SK-N-SH (cell line): ENCODE data around the gene EDARADD. TPM values are rescaled to one million over a fixed set of nuclear protein-coding genes. Genes with fewer than 3 reads are reported as not detected.
A peak's percentile ranks its signal among the peaks of the same experiment; 100 is the strongest.

Experiments used
- CTCF ChIA-PET: fragments of 300-600, 350-600 bp; formaldehyde crosslinking; extraction: SDS; loops from one replicate; lab custom pipeline; 2021; lab: Yijun Ruan, JAX
- POLR2A ChIA-PET: fragments of 350-600 bp; sonication (Branson Sonifier 250); formaldehyde crosslinking; extraction: SDS; loops from one replicate; lab custom pipeline; 2020; ENCODE audit warnings: antibody characterized with exemption, inconsistent platforms; lab: Yijun Ruan, JAX
- DNase-seq: peaks from one replicate; pipeline ENCODE4 v3.0.0; 2012
- H2AFZ ChIP-seq: fragments of 200-600 bp; sonication (generic); 2 replicates; pipeline ENCODE4 v1.8.1; 2016; ENCODE audit warnings: antibody characterized with exemption, mild to moderate bottlenecking, low read depth
- H3F3A ChIP-seq: fragments of 200-600 bp; sonication (generic); replicated peaks from 2 replicates; pipeline ENCODE3; 2016; ENCODE audit warnings: antibody characterized with exemption, mild to moderate bottlenecking; ENCODE audit not compliant: insufficient read depth
- H3K27ac ChIP-seq, 2 experiments: fragments of 200-500 bp in 1 of 2; fragments of 200-600 bp in 1 of 2; sonication (Bioruptor generic) in 1 of 2; sonication (generic), shearing (Covaris generic) in 1 of 2; 2 replicates each; pipeline versions ENCODE4 v1.5.1 to v1.6.1; 2014 to 2016; ENCODE audit warnings: low read depth in 2 of 2, inconsistent platforms in 1 of 2, low read length in 1 of 2, mild to moderate bottlenecking in 1 of 2, mixed read lengths in 1 of 2
- H3K27me3 ChIP-seq: fragments of 200-600 bp; sonication (generic), shearing (Covaris generic); 2 replicates; pipeline ENCODE4 v1.6.1; 2016; ENCODE audit warnings: mixed run types; ENCODE audit not compliant: insufficient read depth
- H3K36me3 ChIP-seq, 2 experiments: fragments of 200-500 bp in 1 of 2; fragments of 200-600 bp in 1 of 2; sonication (Bioruptor generic) in 1 of 2; sonication (generic) in 1 of 2; replicated peaks in 1 of 2; 2 replicates each; pipeline versions ENCODE3 to v1.5.1; 2014 to 2016; ENCODE audit warnings: low read length in 1 of 2, mild to moderate bottlenecking in 1 of 2; ENCODE audit not compliant: insufficient read depth in 2 of 2, control insufficient read depth in 1 of 2
- H3K4me1 ChIP-seq, 2 experiments: fragments of 200-500 bp in 1 of 2; fragments of 200-600 bp in 1 of 2; sonication (Bioruptor generic) in 1 of 2; sonication (generic), shearing (Covaris generic) in 1 of 2; 2 replicates each; pipeline versions ENCODE4 v1.5.1 to v1.6.1; 2014 to 2016; ENCODE audit warnings: low read depth in 1 of 2, low read length in 1 of 2, mixed run types in 1 of 2; ENCODE audit not compliant: insufficient read depth in 2 of 2, control insufficient read depth in 1 of 2
- H3K4me2 ChIP-seq: fragments of 200-600 bp; sonication (generic), shearing (Covaris generic); 2 replicates; pipeline ENCODE4 v1.6.1; 2017; ENCODE audit warnings: mixed run types
- H3K4me3 ChIP-seq, 2 experiments: fragments of 200-500 bp in 1 of 2; fragments of 200-600 bp in 1 of 2; sonication (Bioruptor generic) in 1 of 2; sonication (generic), shearing (Covaris generic) in 1 of 2; 2 replicates each; pipeline versions ENCODE4 v1.5.1 to v1.8.1; 2014 to 2016; ENCODE audit warnings: low read depth in 2 of 2, inconsistent platforms in 1 of 2, low read length in 1 of 2, mild to moderate bottlenecking in 1 of 2, mixed read lengths in 1 of 2, moderate library complexity in 1 of 2
- H3K79me2 ChIP-seq: fragments of 200-600 bp; sonication (generic); 2 replicates; pipeline ENCODE4 v1.8.1; 2017; ENCODE audit warnings: mild to moderate bottlenecking; ENCODE audit not compliant: insufficient read depth
- H3K9ac ChIP-seq: fragments of 200-600 bp; sonication (generic); 2 replicates; pipeline ENCODE4 v1.6.1; 2017; ENCODE audit warnings: mixed run types
- H3K9me2 ChIP-seq: fragments of 200-600 bp; sonication (generic); 2 replicates; pipeline ENCODE4 v1.6.1; 2017; ENCODE audit warnings: mixed run types
- H3K9me3 ChIP-seq: fragments of 200-600 bp; sonication (generic); 2 replicates; pipeline ENCODE4 v1.6.1; 2017; ENCODE audit warnings: mixed run types, mild to moderate bottlenecking, moderate library complexity
- H4K20me1 ChIP-seq: fragments of 200-600 bp; sonication (generic); 2 replicates; pipeline ENCODE4 v1.6.1; 2017; ENCODE audit warnings: mild to moderate bottlenecking, mixed run types; ENCODE audit not compliant: insufficient read depth
- CHD2 ChIP-seq: fragments of 150-350 bp; IDR thresholded peaks from 2 replicates; pipeline ENCODE4 v1.6.1; 2018; ENCODE audit warnings: low read length; ENCODE audit not compliant: partially characterized antibody
- FOXJ3 ChIP-seq: sonication (generic); formaldehyde crosslinking; IDR thresholded peaks from 2 replicates; pipeline ENCODE4 v1.5.1; 2020; ENCODE audit warnings: mild to moderate bottlenecking, missing genetic modification reagents
- GATA2 ChIP-seq: sonication (generic); formaldehyde crosslinking; IDR thresholded peaks from 2 replicates; pipeline ENCODE4 v1.5.0; 2020; ENCODE audit warnings: mild to moderate bottlenecking, missing genetic modification reagents
- JUND ChIP-seq: IDR thresholded peaks from 2 replicates; pipeline ENCODE4 v1.4.0; 2012
- MXI1 ChIP-seq: IDR thresholded peaks from 2 replicates; pipeline ENCODE4 v1.6.1; 2012; ENCODE audit warnings: mild to moderate bottlenecking, low read depth, low read length, improper control_type of control experiment
- NRF1 ChIP-seq: IDR thresholded peaks from 2 replicates; pipeline ENCODE4 v1.6.1; 2012; ENCODE audit warnings: low read depth, mild to moderate bottlenecking, low read length
- RAD21 ChIP-seq: IDR thresholded peaks from 2 replicates; pipeline ENCODE4 v1.6.1; 2012; ENCODE audit warnings: mild to moderate bottlenecking, low read length
- SIN3A ChIP-seq: IDR thresholded peaks from 2 replicates; pipeline ENCODE4 v1.6.1; 2012; ENCODE audit warnings: low read depth, mild to moderate bottlenecking, low read length, moderate library complexity, borderline replicate concordance
- SMC3 ChIP-seq: IDR thresholded peaks from 2 replicates; pipeline ENCODE4 v1.6.1; 2012; ENCODE audit warnings: low read depth, low read length, improper control_type of control experiment
- TAF1 ChIP-seq: IDR thresholded peaks from 2 replicates; pipeline ENCODE4 v1.6.1; 2012; ENCODE audit warnings: low read depth, mild to moderate bottlenecking, low read length, moderate library complexity, borderline replicate concordance
- YY1 ChIP-seq: IDR thresholded peaks from 2 replicates; pipeline ENCODE4 v1.4.0; 2012; ENCODE audit warnings: low read depth, mild to moderate bottlenecking
- WGBS: methylation state at CpG from one replicate; pipeline ENCODE4 v1.1.6; 2017; ENCODE audit warnings: low lambda C conversion rate; 5-methylcytosine and 5-hydroxymethylcytosine counted together
- polyA plus RNA-seq, 3 experiments: library from polyadenylated mRNA; depleted of rRNA; stranded (reverse); fragments of >200 nt; gene quantifications; 2 replicates each; pipeline ENCODE4 v1.2.3, GENCODE V29; 2012
- TF ChIP-seq, protein P1 (sequence below): fragments of 200-600 bp; sonication (generic); IDR thresholded peaks from 2 replicates; pipeline ENCODE4 v1.6.1; 2017; ENCODE audit warnings: antibody characterized with exemption, mild to moderate bottlenecking, moderate library complexity
- TF ChIP-seq, protein P2 (sequence below): IDR thresholded peaks from 2 replicates; pipeline ENCODE4 v1.4.0; 2012; ENCODE audit warnings: low read depth

EDARADD gene
- polyA plus RNA-seq, 1 of the 3 experiments (the other 2 are of a cell fraction) = not detected

DNA sequence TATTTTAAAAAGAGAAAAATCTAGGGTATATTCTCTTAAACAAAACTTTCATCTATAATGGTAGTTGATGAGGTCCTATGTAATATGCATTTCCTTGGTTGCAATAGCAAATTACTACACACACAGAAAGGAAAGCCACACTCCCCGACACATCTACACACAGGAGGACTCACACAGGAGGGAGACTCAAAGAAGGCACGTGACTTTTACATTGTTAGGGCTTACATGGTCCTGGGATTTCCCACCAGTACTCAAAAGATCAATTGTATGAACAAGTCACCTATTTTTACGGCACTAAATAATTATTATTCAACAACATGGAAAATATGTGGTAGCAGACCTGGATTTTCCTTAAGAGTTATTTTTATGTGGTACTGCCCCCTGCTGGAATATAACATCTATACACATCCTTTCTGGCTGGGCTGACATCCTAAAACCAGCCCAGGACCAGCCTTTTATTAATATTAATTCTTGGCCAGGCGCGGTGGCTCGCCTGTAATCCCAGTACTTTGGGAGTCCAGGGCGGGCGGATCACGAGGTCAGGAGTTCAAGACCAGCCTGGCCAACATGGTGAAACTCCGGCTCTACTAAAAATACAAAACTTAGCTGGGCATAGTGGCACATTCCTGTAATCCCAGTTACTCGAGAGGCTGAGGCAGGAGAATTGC, 95.8 kb downstream of the EDARADD start:
- WGBS = 22% methylated on average over 11 of the region's 11 CpGs
- H3K27me3 ChIP-seq = no peaks in the 10 kb centered on the region
- TF ChIP-seq JUND = no peak
- 0 out of 2 replicates have a peak, but pooled peaks have one; percentile 5 for TF ChIP-seq NRF1
- no peak for TF ChIP-seq MXI1
- peak; percentile 81 for TF ChIP-seq RAD21
- TF ChIP-seq, protein P1, sequence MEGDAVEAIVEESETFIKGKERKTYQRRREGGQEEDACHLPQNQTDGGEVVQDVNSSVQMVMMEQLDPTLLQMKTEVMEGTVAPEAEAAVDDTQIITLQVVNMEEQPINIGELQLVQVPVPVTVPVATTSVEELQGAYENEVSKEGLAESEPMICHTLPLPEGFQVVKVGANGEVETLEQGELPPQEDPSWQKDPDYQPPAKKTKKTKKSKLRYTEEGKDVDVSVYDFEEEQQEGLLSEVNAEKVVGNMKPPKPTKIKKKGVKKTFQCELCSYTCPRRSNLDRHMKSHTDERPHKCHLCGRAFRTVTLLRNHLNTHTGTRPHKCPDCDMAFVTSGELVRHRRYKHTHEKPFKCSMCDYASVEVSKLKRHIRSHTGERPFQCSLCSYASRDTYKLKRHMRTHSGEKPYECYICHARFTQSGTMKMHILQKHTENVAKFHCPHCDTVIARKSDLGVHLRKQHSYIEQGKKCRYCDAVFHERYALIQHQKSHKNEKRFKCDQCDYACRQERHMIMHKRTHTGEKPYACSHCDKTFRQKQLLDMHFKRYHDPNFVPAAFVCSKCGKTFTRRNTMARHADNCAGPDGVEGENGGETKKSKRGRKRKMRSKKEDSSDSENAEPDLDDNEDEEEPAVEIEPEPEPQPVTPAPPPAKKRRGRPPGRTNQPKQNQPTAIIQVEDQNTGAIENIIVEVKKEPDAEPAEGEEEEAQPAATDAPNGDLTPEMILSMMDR = peak; percentile 73
- TF ChIP-seq TAF1 = no peak
- peak; percentile 65 for TF ChIP-seq SMC3
- TF ChIP-seq, all 33 proteins: peak for 4
- no peak overlapping the region for H3K4me3 ChIP-seq
- H3K27ac ChIP-seq = no peak overlapping the region
- ChIA-PET CTCF (interaction anchor here (0.7 to 3.8 kb wide), 12 partner anchors 9 to 395 kb away, joined by 3 to 34 read pairs (median 3); no protein-coding TSS in a partner anchor), POLR2A (no interaction called here)
- no peaks in the 10 kb centered on the region for H3K9me2 ChIP-seq
- H3F3A ChIP-seq = no peaks in the 10 kb centered on the region
- no peaks in the 10 kb centered on the region for H3K79me2 ChIP-seq
- peak; percentile 79 for DNase-seq
- no peaks in the 10 kb centered on the region for H4K20me1 ChIP-seq
- H3K9me3 ChIP-seq = no peaks in the 10 kb centered on the region
- H3K36me3 ChIP-seq = no peaks in the 10 kb centered on the region
- no peak overlapping the region for H2AFZ ChIP-seq
- H3K4me2 ChIP-seq = no peak overlapping the region
- H3K9ac ChIP-seq = no peak overlapping the region
- H3K4me1 ChIP-seq = no peaks in the 10 kb centered on the region

DNA sequence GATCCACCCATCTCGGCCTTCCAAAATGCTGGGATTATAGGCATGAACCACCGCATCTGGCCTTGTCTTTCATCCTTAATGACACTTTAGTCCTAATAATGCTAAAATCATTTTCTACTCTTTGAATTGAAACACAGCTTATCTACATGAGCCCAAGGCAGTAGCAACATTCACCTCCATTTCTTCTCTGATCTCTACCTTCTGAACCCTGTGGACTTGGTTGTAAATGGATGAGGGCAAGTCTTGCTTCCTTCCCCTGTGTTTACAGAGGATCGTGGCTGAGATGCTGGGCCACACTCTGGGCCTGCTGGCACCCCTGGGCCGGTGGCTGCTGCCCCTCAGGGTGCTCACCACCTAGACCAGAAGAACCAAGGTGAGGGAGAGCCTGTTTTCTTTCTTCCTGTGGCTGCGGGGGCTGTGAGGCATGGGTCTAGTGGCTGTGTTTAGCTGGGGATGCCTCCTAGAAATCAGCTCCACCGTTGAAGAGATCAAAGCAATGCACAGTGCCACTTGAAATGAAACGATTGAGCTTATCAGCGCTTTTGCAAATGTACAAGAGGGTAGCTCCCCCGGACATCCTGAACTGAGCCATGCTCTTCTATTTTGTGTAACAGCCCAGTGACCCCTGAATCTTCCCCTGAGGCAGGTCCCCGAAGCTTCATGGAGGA, 97.5 kb downstream of the EDARADD start:
- TF ChIP-seq CHD2 (no peak), SIN3A (no peak), YY1 (no peak), GATA2 (CRISPR knock-in tag) (no peak), FOXJ3 (CRISPR knock-in tag) (no peak)
- TF ChIP-seq, protein P2, sequence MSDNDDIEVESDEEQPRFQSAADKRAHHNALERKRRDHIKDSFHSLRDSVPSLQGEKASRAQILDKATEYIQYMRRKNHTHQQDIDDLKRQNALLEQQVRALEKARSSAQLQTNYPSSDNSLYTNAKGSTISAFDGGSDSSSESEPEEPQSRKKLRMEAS = no peak
- TF ChIP-seq, all 33 proteins: peak for 0
- ChIA-PET POLR2A (no interaction called here), CTCF (interaction anchor here (0.6 to 3.8 kb wide), 4 partner anchors 9 to 385 kb away, joined by 3 to 34 read pairs (median 4); no protein-coding TSS in a partner anchor)
- 58% methylated on average over 9 of the region's 10 CpGs for WGBS
- no peak for DNase-seq
- Histone ChIP-seq H4K20me1 (no peaks in the 10 kb centered on the region), H3K27me3 (no peaks in the 10 kb centered on the region), H3K79me2 (no peaks in the 10 kb centered on the region), H2AFZ (no peak overlapping the region), H3K4me1 (no peaks in the 10 kb centered on the region), H3F3A (no peaks in the 10 kb centered on the region), H3K27ac (no peak overlapping the region), H3K4me3 (no peak overlapping the region), H3K4me2 (no peak overlapping the region), H3K36me3 (no peaks in the 10 kb centered on the region), H3K9me2 (no peaks in the 10 kb centered on the region), H3K9ac (no peak overlapping the region), H3K9me3 (no peaks in the 10 kb centered on the region)
